Measurements from ENCODE around the gene SYTL3. TPM values are rescaled to one million over a fixed set of nuclear protein-coding genes. Genes with fewer than 3 reads are reported as not detected.
"Not testable (repeated sequence)": the region's sequence is repeated elsewhere in the genome, so short reads cannot be mapped to it uniquely, and the experiment has no call there.

Gene SYTL3
- polyA plus RNA-seq, 3 donors, result 3.8 to 5.4 (median 5.0) TPM

GRCh38 chr6:158662607-158662953 is 12.7 kb downstream of the SYTL3 start:
- DNase-seq, result no peak

- no peak for DNase-seq
Observed at GRCh38 chr6:158662954-158663624, 13.2 kb downstream of the SYTL3 start.

GRCh38 chr6:158663625-158664165 is 13.8 kb downstream of the SYTL3 start:
- DNase-seq, result no peak

GRCh38 chr6:158665332-158665731 is 15.5 kb downstream of the SYTL3 start:
- no peak for DNase-seq

- DNase-seq, result no peak
Observed at GRCh38 chr6:158666628-158667359, 16.9 kb downstream of the SYTL3 start.

DNA sequence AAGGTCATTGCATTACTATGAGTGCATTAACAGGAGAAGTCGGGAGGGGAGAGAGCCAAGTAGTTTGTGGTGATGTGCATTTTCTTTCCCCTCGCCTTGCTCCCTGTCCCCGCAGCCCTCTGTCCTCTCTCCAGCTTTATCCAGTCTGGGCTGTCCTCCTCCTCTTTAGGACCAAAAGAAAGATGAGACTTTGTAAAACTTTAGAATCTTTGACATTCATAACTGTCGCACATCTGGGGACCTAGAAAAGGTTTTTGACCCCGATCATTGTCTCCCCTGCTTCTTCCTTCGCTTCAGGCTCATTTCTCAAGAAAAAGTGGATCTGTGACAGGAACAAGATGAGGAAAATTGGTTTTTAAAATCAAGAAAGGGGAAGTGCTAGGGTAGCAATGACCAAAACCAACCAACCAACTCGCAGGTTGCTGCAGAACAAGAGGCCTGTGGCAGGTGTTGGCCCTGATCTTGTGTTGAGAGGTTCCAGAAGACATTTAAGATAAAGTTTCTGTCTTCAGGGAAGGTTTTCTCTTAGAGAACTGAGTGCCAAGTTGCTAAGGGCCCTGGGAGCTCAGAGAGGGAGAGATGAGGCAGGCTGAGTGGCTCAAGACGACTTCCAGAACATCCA is 17.6 kb downstream of the SYTL3 start:
- no peak for DNase-seq

GRCh38 chr6:158668707-158669103 is 18.9 kb downstream of the SYTL3 start:
- no peak for DNase-seq

GRCh38 chr6:158669145-158670035 is 19.5 kb downstream of the SYTL3 start:
- no peak for DNase-seq

DNA sequence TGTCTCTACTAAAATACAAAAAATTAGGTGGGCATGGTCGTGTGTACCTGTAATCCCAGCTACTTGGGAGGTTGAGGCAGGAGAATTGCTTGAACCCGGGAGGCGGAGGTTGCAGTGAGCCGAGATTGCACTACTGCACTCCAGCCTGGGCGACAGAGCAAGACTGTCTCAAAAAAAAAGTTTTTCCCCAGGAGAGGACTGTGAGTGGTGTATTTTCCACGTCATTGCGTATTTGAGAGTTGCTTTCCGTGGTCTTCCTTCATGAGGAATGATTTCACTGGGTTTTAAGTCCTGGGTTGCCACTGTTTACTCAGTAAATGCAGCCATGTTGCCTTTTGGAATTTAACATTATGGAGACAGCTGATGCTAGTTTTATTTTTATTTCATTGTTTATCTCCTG is 22.3 kb downstream of the SYTL3 start:
- DNase-seq, result not testable (repeated sequence)

DNA sequence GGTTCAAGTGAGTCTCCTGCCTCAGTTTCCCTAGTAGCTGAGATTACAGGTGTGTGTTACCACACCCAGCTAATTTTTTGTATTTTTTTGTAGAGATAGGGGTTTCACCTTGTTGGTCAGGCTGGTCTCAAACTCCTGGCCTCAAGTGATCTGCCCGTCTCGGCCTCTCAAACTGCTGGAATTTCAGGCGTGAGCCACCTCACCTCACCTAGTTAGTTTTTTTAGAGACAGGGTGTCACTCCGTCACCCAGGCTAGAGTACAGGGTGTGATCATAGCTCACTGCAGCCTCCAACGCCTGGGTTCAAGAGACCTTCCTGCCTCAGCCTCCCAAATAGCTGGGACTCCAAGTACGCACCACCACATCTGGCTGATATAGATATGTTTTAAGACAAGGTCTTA is 22.9 kb downstream of the SYTL3 start:
- no peak for DNase-seq

DNA sequence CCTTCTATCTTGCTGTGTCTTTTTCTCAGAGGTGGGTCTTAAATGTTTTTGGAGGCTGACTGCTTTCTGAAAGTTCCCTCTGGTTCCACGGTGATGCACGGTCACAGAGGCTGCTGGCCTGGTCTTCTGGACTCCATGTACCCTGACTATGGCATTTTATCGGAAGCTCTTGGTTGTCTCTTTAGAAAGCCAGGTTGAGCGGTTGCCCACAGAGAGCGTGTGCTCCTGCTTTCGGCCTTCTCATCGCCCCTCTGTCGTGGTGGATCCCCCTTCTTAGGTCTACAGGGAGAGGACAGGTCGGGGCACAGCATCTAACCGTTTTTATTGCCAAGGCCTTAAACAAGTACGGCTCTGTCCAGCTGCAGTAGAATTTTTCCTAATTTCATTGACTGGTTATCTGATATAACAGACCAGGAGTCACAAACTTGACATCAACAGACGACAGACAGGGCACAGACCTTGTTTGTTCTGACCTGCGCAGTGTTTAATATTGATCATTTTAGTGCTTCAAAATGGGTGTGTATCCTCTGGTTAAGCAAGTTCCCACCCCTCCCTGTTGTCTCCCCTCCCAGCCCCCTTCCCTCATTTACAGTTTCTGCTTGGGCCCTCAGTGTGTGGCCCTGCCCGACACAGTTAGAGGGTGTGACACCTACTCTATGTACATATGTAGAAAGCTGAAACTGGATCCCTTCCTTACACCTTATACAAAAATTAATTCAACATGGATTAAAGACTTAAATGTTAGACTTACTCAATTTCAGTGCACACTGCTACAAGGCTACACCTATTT is 24.7 kb downstream of the SYTL3 start:
- no peak for DNase-seq

- DNase-seq, result not testable (repeated sequence)
Observed at GRCh38 chr6:158677094-158677493, 27.2 kb downstream of the SYTL3 start.

- DNase-seq, result no peak
Observed at GRCh38 chr6:158677906-158678578, 28.2 kb downstream of the SYTL3 start.

DNA sequence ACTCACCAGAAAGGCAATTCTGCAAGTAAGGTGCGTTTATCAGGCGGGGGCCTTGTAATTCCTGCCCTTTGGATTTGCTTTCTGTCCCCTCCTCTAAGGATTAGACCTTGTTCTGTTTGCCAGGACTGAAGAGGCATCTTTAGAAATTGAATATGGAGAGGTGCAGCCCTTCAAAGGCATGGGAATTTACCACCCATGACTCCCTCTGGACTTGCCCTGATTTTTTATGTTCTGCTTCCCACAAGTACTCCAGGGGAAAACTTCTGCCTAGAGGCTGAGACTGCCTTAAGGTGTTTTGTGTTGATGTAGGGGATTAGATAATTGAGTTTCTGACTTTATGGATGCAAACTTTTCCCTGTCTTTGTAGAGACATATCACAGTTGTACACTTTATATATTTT is 30.2 kb downstream of the SYTL3 start:
- DNase-seq, result no peak

DNA sequence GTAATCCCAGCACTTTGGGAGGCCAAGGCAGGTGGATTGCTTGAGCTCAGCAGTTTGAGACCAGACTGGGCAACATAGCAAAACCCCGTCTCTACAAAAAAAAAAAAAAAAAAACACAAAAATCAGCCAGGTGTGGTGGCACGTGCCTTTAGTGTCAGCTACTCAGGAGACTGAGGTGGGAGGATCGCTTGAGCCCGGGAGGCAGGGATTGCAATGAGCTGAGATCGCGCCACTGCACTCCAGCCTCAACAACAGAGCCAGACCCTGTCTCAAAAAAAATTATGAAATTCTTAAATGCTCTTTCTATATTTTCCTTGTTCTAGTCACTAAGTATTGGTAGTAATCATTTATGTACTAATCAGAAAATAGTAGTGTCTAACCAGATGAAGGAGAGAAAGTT is 30.6 kb downstream of the SYTL3 start:
- DNase-seq, result no peak

DNA sequence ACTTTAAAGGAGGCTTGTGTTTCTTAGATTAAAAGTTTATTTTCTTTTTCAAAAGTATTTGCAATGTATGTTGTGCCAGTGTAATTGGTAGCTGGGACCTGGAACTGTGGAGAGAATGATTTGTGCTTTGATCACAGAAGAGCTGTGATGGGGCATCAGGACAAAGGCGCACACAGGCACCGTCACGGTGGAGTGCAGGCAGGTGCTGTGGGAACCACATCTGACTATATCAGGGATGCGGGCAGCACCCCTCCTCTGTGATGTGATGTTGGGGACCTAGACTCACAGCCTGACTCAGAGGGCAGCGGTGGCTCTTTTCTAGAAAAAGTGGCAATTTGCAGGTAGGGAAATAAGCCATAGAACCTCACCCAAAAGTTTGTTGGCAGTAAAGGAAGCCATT is 34.5 kb downstream of the SYTL3 start:
- DNase-seq, result no peak

GRCh38 chr6:158684745-158685324 is 35.0 kb downstream of the SYTL3 start:
- no peak for DNase-seq

- no peak for DNase-seq
Observed at GRCh38 chr6:158686311-158686710, 36.5 kb downstream of the SYTL3 start.

DNA sequence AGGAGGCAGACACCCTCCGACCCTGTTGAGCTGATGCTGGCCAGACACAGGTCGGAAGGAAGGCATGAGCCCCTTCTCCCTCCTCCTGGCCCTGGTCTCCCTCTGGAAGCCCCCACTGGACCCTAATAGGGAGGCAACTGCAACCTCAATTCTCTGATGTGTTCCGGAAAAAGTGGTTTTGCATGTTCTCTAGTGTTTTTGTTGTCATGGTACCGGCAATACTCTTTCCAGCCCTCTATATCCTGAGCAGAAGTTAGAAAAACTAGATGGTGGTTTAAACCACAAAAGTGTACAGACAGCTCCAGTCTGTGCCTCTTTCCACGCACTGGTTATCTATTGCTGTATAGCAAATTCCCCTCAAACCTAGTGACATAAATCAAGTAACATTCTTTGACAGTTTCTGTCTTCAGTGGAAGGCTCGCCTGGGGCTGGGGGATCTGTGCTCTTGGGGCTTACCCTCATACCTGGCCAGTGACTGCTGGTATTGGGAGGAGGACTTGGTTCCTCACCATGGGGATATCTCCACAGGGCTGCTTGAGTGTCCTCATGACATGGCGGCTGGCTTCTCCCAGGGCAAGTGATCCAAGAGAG is 37.0 kb downstream of the SYTL3 start:
- DNase-seq, result no peak

DNA sequence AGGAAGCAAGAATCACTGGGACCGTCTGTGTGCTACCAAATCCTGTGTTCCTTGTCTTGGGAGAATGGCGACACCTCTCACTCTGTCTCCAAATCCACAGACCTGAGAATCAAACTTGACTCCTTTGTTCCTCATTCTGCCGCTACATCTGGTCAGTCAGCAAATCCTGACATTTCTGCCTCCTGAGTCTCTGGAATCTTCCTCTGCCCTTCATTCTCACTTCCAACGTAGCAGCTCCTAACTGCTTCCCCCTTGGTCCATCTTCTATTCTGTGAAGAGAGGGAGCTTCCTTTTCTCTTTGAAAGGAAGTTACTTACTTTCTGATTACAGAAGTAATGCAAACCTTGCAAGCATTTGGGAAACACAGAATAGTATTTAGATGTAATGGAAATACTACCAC is 37.7 kb downstream of the SYTL3 start:
- DNase-seq, result no peak

Data from renal pelvis (tissue), 4 donors.